ENCODE results near the gene GPR62.

Gene GPR62

GRCh38 chr3:51969841-51970240 lies 14.7 kb downstream of the GPR62 start:
- no peak for DNase-seq (ENCODE audit: low read depth in 2 of 2)

- DNase-seq (ENCODE audit: low read depth in 2 of 2): no peak
These were observed 15.6 kb downstream of the GPR62 start for GRCh38 chr3:51970606-51971300.

GRCh38 chr3:51971350-51971749 lies 16.2 kb downstream of the GPR62 start:
- no peak for DNase-seq (ENCODE audit: low read depth in 2 of 2)

- no peak for DNase-seq (ENCODE audit: low read depth in 2 of 2)
These were observed 19.2 kb downstream of the GPR62 start for GRCh38 chr3:51974277-51974962.

GRCh38 chr3:51974963-51975851 lies 20.0 kb downstream of the GPR62 start, which contains the start of gene ABHD14A:
ABHD14A (plus strand) TSS chr3:51975064; CDS start chr3:51975136, 72 bp downstream.
- peak; percentile 38 to 54 for DNase-seq (ENCODE audit: low read depth in 2 of 2)

GRCh38 chr3:51975852-51976549 lies 20.8 kb downstream of the GPR62 start:
- no peak for DNase-seq (ENCODE audit: low read depth in 2 of 2)

GRCh38 chr3:51977446-51978142 lies 22.4 kb downstream of the GPR62 start:
- DNase-seq (ENCODE audit: low read depth in 2 of 2): no peak

- DNase-seq (ENCODE audit: low read depth in 2 of 2): no peak
These were observed 22.9 kb downstream of the GPR62 start for GRCh38 chr3:51978143-51978502.

- no peak for DNase-seq (ENCODE audit: low read depth in 2 of 2)
These were observed 25.1 kb downstream of the GPR62 start for GRCh38 chr3:51980253-51980652.

- no peak for DNase-seq (ENCODE audit: low read depth in 2 of 2)
These were observed 27.2 kb downstream of the GPR62 start for GRCh38 chr3:51982352-51982837.

GRCh38 chr3:51982838-51983577 lies 27.8 kb downstream of the GPR62 start, which contains the start of gene ACY1:
ACY1 (plus strand) TSS chr3:51983535; CDS start chr3:51984065, 530 bp downstream.
- peak; percentile 68 to 79 for DNase-seq (ENCODE audit: low read depth in 2 of 2)

GRCh38 chr3:51983578-51984268 lies 28.5 kb downstream of the GPR62 start:
- no peak for DNase-seq (ENCODE audit: low read depth in 2 of 2)

GRCh38 chr3:51984269-51984647 lies 29.1 kb downstream of the GPR62 start:
- no peak for DNase-seq (ENCODE audit: low read depth in 2 of 2)

- DNase-seq (ENCODE audit: low read depth in 2 of 2): no peak
These were observed 29.9 kb downstream of the GPR62 start for GRCh38 chr3:51985063-51985462.

GRCh38 chr3:51986010-51986947 lies 31.1 kb downstream of the GPR62 start:
- DNase-seq (ENCODE audit: low read depth in 2 of 2): no peak

- no peak for DNase-seq (ENCODE audit: low read depth in 2 of 2)
These were observed 32.4 kb downstream of the GPR62 start for GRCh38 chr3:51987568-51987967.

- DNase-seq (ENCODE audit: low read depth in 2 of 2): no peak
These were observed 33.3 kb downstream of the GPR62 start for GRCh38 chr3:51988286-51989146.
